AG04449 (cell line): ENCODE results near the gene UBALD1.

Experiments used
- CTCF ChIA-PET: fragments of 350-600 bp; formaldehyde crosslinking; extraction: SDS; loops from one replicate; lab custom pipeline; 2021; ENCODE audit warnings: antibody characterized with exemption; lab: Yijun Ruan, JAX
- POLR2A ChIA-PET: fragments of 400-600, 350-600 bp; formaldehyde crosslinking; extraction: SDS; loops from one replicate; lab custom pipeline; 2020; ENCODE audit warnings: antibody characterized with exemption, inconsistent platforms; lab: Yijun Ruan, JAX
- DNase-seq: peaks from one replicate; pipeline ENCODE4 v3.0.0-alpha.2; 2010; ENCODE audit warnings: low read depth, low spot score
- H3K4me3 ChIP-seq: 2 replicates; pipeline ENCODE4 v1.5.1; 2011; ENCODE audit warnings: low read depth, mild to moderate bottlenecking, control low read depth, low read length
- TF ChIP-seq, protein P1 (sequence below): IDR thresholded peaks from one replicate; pipeline ENCODE4 v1.5.1; 2011; ENCODE audit warnings: mild to moderate bottlenecking, moderate library complexity, low read length, control low read depth, inconsistent platforms; ENCODE audit not compliant: insufficient read depth; ENCODE audit errors: missing control alignments

UBALD1 gene

DNA sequence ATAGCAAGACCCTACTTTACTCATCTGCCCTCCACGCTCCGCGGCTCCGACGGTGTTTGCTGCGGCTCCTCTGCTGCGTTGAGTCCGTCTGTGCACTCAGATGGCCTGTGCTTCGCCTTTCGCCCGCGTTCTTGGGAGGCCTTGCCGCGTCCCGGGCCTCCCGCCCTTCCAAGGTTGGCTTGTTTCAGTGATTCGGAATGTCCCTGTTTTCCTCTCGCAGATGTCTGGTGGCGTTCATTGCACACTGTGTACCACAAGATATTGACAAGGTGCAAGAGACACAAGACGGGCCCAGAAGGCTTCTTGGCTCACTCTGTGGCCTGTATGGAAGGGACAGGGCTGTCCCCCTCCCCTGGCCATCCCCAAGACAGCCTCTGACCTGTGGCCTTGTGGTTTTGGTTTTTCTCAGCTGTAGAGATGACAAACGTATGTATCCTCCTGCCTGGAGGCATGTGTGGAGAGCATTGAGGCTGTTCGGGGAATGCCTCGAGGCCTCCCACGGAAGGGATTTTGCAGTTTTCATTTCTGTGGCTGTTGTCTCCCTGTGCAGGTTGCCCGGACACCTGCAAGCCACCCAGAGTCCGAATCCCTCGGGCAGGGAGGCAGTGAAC is 25.3 kb upstream of the UBALD1 start:
- TF ChIP-seq, protein P1, sequence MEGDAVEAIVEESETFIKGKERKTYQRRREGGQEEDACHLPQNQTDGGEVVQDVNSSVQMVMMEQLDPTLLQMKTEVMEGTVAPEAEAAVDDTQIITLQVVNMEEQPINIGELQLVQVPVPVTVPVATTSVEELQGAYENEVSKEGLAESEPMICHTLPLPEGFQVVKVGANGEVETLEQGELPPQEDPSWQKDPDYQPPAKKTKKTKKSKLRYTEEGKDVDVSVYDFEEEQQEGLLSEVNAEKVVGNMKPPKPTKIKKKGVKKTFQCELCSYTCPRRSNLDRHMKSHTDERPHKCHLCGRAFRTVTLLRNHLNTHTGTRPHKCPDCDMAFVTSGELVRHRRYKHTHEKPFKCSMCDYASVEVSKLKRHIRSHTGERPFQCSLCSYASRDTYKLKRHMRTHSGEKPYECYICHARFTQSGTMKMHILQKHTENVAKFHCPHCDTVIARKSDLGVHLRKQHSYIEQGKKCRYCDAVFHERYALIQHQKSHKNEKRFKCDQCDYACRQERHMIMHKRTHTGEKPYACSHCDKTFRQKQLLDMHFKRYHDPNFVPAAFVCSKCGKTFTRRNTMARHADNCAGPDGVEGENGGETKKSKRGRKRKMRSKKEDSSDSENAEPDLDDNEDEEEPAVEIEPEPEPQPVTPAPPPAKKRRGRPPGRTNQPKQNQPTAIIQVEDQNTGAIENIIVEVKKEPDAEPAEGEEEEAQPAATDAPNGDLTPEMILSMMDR, result no peak
- DNase-seq, result no peak
- CTCF ChIA-PET, result no interaction called here
- no peak overlapping the region for H3K4me3 ChIP-seq
- POLR2A ChIA-PET, result no interaction called here

DNA sequence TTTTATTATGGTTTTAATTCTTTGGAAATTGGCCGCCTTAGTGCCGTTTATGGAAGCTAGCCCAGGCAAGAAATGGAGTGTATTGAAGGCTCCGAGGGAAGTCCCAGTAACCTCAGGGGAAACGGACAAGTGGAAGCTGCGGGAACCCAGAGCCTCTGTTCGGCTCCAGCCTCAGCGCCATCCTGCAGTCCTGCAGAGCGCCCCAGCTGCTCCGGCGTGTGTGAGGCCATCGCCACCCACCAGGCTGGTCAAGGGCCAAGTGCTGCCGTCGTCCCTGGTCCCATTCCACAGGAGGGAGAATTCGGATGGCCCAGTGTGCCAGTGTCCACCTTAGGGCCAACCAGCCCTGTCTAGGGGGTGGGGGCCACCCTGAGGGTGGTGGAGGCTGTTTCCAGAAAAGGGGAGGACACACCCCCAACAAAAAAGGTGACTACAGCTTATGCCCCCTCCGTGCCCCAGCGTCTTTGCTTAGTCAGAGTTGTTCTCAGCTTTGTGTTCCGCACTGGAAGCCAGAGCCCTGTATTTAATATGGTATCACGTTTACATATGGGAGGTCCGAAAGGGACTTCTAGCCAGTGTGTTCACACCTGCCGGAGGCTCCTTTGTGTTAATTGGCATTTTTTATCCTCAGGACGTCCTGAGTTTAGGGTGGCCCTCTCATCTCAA is 22.9 kb upstream of the UBALD1 start:
- ChIA-PET POLR2A (interaction anchor here (1.0 kb wide), 1 partner anchor 12 kb away, joined by 4 read pairs; no protein-coding TSS in a partner anchor), CTCF (interaction anchor here (1.0 to 2.8 kb wide), 3 partner anchors 11 to 13 kb away, joined by 3 to 17 read pairs (median 8); partner anchors contain the start of gene MGRN1)
- no peak overlapping the region for H3K4me3 ChIP-seq
- no peak for DNase-seq
- TF ChIP-seq, protein P1, result no peak

DNA sequence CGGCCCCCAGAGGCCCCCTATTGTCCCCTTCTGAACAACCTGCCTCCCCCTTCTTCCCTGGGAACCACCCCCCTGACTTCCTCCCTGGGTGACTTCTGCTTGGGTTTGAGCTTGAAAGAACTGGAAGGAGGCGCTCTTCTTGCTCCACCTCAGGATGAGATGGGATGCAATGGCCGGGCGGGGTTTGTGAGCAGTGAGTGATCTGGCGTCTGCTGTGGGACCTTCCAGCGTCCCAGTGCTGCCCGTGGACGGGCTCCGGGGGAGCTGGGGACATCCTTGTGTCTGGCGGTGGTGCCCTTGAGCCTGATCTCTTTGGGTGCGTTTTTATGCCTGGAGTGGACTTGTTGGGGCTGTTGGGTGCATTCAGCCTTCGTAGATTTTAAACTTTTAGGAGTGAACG is 21.5 kb upstream of the UBALD1 start:
- no peak for DNase-seq
- H3K4me3 ChIP-seq, result no peak overlapping the region
- TF ChIP-seq, protein P1, result no peak
- ChIA-PET POLR2A (no interaction called here), CTCF (interaction anchor here (0.8 to 4.4 kb wide), 3 partner anchors 11 to 15 kb away, joined by 3 to 40 read pairs (median 4); partner anchors contain the start of gene MGRN1)

DNA sequence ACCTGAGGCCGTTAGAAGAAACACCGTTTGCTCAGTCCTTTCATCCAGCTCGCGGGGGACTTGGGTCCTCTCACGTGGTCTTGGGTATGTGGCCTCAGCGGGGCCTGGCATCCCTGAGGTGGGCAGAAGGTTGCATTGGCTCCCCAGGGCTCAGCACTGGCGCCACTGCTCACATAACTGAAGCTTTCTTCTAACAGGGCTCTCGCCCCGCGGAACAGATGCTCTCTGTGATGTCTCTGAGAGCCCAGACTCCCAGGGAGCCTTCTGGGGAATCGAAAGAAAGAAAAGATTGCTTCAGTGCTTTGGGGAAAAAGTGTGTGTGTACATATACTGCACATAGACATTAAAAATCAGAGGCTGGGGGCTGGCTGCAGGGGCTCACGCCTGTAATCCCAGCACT is 20.1 kb upstream of the UBALD1 start:
- ChIA-PET POLR2A (no interaction called here), CTCF (interaction anchor here (0.8 to 4.4 kb wide), 4 partner anchors 9 to 35 kb away, joined by 3 to 40 read pairs (median 8); partner anchors contain the start of gene MGRN1)
- no peak overlapping the region for H3K4me3 ChIP-seq
- TF ChIP-seq, protein P1, result no peak
- no peak for DNase-seq

GRCh38 chr16:4633910-4634635 is 19.4 kb upstream of the UBALD1 start:
- TF ChIP-seq, protein P1, result no peak
- POLR2A ChIA-PET, result no interaction called here
- CTCF ChIA-PET, result interaction anchor here (0.8 to 4.4 kb wide), 7 partner anchors 9 to 124 kb away, joined by 3 to 40 read pairs (median 4); partner anchors contain the start of gene MGRN1
- no peak for DNase-seq
- no peak overlapping the region for H3K4me3 ChIP-seq

GRCh38 chr16:4631444-4631843 is 16.8 kb upstream of the UBALD1 start:
- ChIA-PET POLR2A (interaction anchor here (0.5 kb wide), 1 partner anchor 98 kb away, joined by 3 read pairs; no protein-coding TSS in a partner anchor), CTCF (interaction anchor here (1.8 kb wide), 1 partner anchor 19 kb away, joined by 6 read pairs; no protein-coding TSS in a partner anchor)
- DNase-seq, result no peak
- H3K4me3 ChIP-seq, result no peak overlapping the region
- TF ChIP-seq, protein P1, result no peak
